Camera-type eye (tissue), 1 donor: ENCODE data around the gene GPNMB. TPM values are rescaled to one million over a fixed set of nuclear protein-coding genes. Genes with fewer than 3 reads are reported as not detected.

Source experiments
- total RNA-seq: library from RNA; depleted of rRNA; stranded (reverse); fragments of >200 nt; gene quantifications from one replicate; pipeline ENCODE4 v1.2.3, GENCODE V29; 2014

The GPNMB gene
- 110 TPM for total RNA-seq

GRCh38 chr7:23246555-23246954, at the start of gene GPNMB:
Gene GPNMB, plus strand, starts transcription at chr7:23246775. Its CDS starts 83 bp downstream, at chr7:23246858.

GRCh38 chr7:23298885-23299769, 52.6 kb downstream of the GPNMB start, which contains the start of gene MALSU1:
Gene MALSU1, plus strand, starts transcription at chr7:23299339. Its CDS starts 14 bp downstream, at chr7:23299353.

Other genes starting within 250 kb of the GPNMB start
- gene HYCC1, start 232.6 kb upstream of the GPNMB start, total RNA-seq, result 95.6 TPM
- 119 TPM for gene KLHL7, start 141.0 kb upstream of the GPNMB start, total RNA-seq
- 46.0 TPM for gene NUP42, start 64.7 kb upstream of the GPNMB start, total RNA-seq
- gene MALSU1, start 52.6 kb downstream of the GPNMB start, total RNA-seq, result 44.8 TPM
- 37.9 TPM for gene IGF2BP3, start 223.7 kb downstream of the GPNMB start, total RNA-seq